GM21423 (cell line): Measurements from ENCODE around the gene PDE6D.

Experiments
- ATAC-seq: cut with Tn5 transposase; IDR thresholded peaks from one replicate; pipeline ENCODE4 v1.9.1; 2021; ENCODE audit warnings: mild to moderate bottlenecking, moderate library complexity; ENCODE audit not compliant: unreplicated experiment

The PDE6D gene

GRCh38 chr2:231708773-231709635, 72.1 kb downstream of the PDE6D start:
- no peak for ATAC-seq

GRCh38 chr2:231707927-231708772, 72.9 kb downstream of the PDE6D start, which contains the start of gene PTMA:
Gene PTMA, plus strand, starts transcription at chr2:231708525. Its CDS starts 182 bp downstream, at chr2:231708707.
- ATAC-seq: peak; percentile 57

GRCh38 chr2:231707625-231707926, 73.5 kb downstream of the PDE6D start:
- ATAC-seq: no peak

GRCh38 chr2:231706731-231707624, 74.1 kb downstream of the PDE6D start:
- peak; percentile 40 for ATAC-seq

GRCh38 chr2:231704017-231704416, 77.1 kb downstream of the PDE6D start:
- no peak for ATAC-seq

- ATAC-seq: no peak
Observed at GRCh38 chr2:231701456-231702373, 79.4 kb downstream of the PDE6D start.

GRCh38 chr2:231699006-231699405, 82.1 kb downstream of the PDE6D start:
- ATAC-seq: no peak

GRCh38 chr2:231696004-231696367, 85.1 kb downstream of the PDE6D start:
- ATAC-seq: no peak

- no peak for ATAC-seq
Observed at GRCh38 chr2:231693956-231694355, 87.1 kb downstream of the PDE6D start.

- no peak for ATAC-seq
Observed at GRCh38 chr2:231692847-231693246, 88.2 kb downstream of the PDE6D start.

- no peak for ATAC-seq
Observed at GRCh38 chr2:231691251-231691772, 89.8 kb downstream of the PDE6D start.

- no peak for ATAC-seq
Observed at GRCh38 chr2:231689124-231689893, 91.8 kb downstream of the PDE6D start.

- no peak for ATAC-seq
Observed at GRCh38 chr2:231688719-231689118, 92.4 kb downstream of the PDE6D start.

GRCh38 chr2:231687961-231688360, 93.1 kb downstream of the PDE6D start:
- ATAC-seq: no peak

- peak; percentile 66 for ATAC-seq
Observed at GRCh38 chr2:231687133-231687852, 93.8 kb downstream of the PDE6D start.

- ATAC-seq: peak; percentile 4
Observed at GRCh38 chr2:231686192-231687100, 94.6 kb downstream of the PDE6D start.
